Measurements from ENCODE around the gene CRLF2. TPM values are rescaled to one million over a fixed set of nuclear protein-coding genes. Genes with fewer than 3 reads are reported as not detected.
"Not testable (repeated sequence)": the region's sequence is repeated elsewhere in the genome, so short reads cannot be mapped to it uniquely, and the experiment has no call there.

CRLF2 gene
- total RNA-seq, 4 donors from 2014 or later, result 0.95 TPM; not detected in 3

- H3K4me1 ChIP-seq, result peaks cover 16 to 35% (median 17%) of the 10 kb centered on the region in 3 donors
- 14% methylated on average over 13 to 18 of the region's 18 CpGs for WGBS, 2 donors
- no peaks in the 10 kb centered on the region for H3K36me3 ChIP-seq
- peak; percentile 0 for DNase-seq
- H3K4me3 ChIP-seq, result no peak overlapping the region
- H3K9me3 ChIP-seq, result no peaks in the 10 kb centered on the region
- peaks cover 0 to 19% (median 0%) of the 10 kb centered on the region in 4 donors for H3K27me3 ChIP-seq
- TF ChIP-seq POLR2A (IDR thresholded peaks at IDR 0.05), result no peak
- TF ChIP-seq CTCF (IDR thresholded peaks at IDR 0.05), result peak; percentile 78 to 86 (median 78)
- no peak overlapping the region for H3K27ac ChIP-seq
- intact Hi-C loops (cut with DNase I), result no loop called here
Measured at GRCh38 chrX:1246816-1247215, 34.4 kb upstream of the CRLF2 start.

GRCh38 chrX:1244164-1245076 is 32.0 kb upstream of the CRLF2 start:
- WGBS, 2 donors, result 25 to 40% methylated on average over 8 to 12 of the region's 13 CpGs
- no peaks in the 10 kb centered on the region for H3K36me3 ChIP-seq
- peaks cover 0 to 12% (median 0%) of the 10 kb centered on the region in 4 donors for H3K27me3 ChIP-seq
- DNase-seq, result no peak
- no peak overlapping the region for H3K4me3 ChIP-seq
- H3K4me1 ChIP-seq, result peaks cover 12 to 30% (median 16%) of the 10 kb centered on the region in 3 donors
- intact Hi-C loops (cut with DNase I), result no loop called here
- no peaks in the 10 kb centered on the region for H3K9me3 ChIP-seq
- H3K27ac ChIP-seq, result no peak overlapping the region
- no peak for TF ChIP-seq POLR2A (IDR thresholded peaks at IDR 0.05)
- no peak for TF ChIP-seq CTCF (IDR thresholded peaks at IDR 0.05)

GRCh38 chrX:1242891-1243402 is 30.5 kb upstream of the CRLF2 start:
- Histone ChIP-seq H3K9me3 (no peaks in the 10 kb centered on the region), H3K4me3 (no peak overlapping the region), H3K27me3 (no peaks in the 10 kb centered on the region), H3K36me3 (no peaks in the 10 kb centered on the region), H3K4me1 (peaks cover 0 to 18% (median 3%) of the 10 kb centered on the region in 3 donors), H3K27ac (peak overlapping the region in 2 of 4 donors; percentile 49 to 67)
- intact Hi-C loops (cut with DNase I), result no loop called here
- no peak for DNase-seq
- WGBS, 2 donors, result 16 to 20% methylated on average over 2 to 8 of the region's 8 CpGs
- TF ChIP-seq CTCF (IDR thresholded peaks at IDR 0.05) (no peak), POLR2A (IDR thresholded peaks at IDR 0.05) (no peak)

GRCh38 chrX:1240551-1240950 is 28.1 kb upstream of the CRLF2 start:
- H3K9me3 ChIP-seq; H3K4me3 ChIP-seq; H3K27ac ChIP-seq; intact Hi-C loops (cut with DNase I); DNase-seq; H3K27me3 ChIP-seq; H3K36me3 ChIP-seq: not testable (repeated sequence)
- WGBS, 2 donors, result 90 to 100% methylated on average over 5 to 8 of the region's 10 CpGs
- H3K4me1 ChIP-seq, result peaks cover 0 to 18% (median 3%) of the 10 kb centered on the region in 3 donors

GRCh38 chrX:1239681-1240142 is 27.3 kb upstream of the CRLF2 start:
- H3K4me3 ChIP-seq, result no peak overlapping the region
- TF ChIP-seq POLR2A (IDR thresholded peaks at IDR 0.05) (no peak), CTCF (IDR thresholded peaks at IDR 0.05) (no peak)
- no peaks in the 10 kb centered on the region for H3K9me3 ChIP-seq
- 61 to 84% methylated on average over 11 to 19 of the region's 23 CpGs for WGBS, 2 donors
- no peaks in the 10 kb centered on the region for H3K36me3 ChIP-seq
- peaks cover 0 to 18% (median 3%) of the 10 kb centered on the region in 3 donors for H3K4me1 ChIP-seq
- DNase-seq, result peak; percentile 1
- no peaks in the 10 kb centered on the region for H3K27me3 ChIP-seq
- intact Hi-C loops (cut with DNase I), result no loop called here
- H3K27ac ChIP-seq, result no peak overlapping the region

All from esophagus squamous epithelium (tissue), 5 donors.